Activated naive CD8-positive, alpha-beta T cell treated with anti-CD3 and anti-CD28 coated beads for 36 hours (primary cell): ENCODE results near the gene DNAJC7. TPM values are rescaled to one million over a fixed set of nuclear protein-coding genes. Genes with fewer than 3 reads are reported as not detected.

ENCODE experiments used
- DNase-seq: peaks from one replicate; pipeline ENCODE4 v3.0.0; 2021
- H3K27ac Mint-ChIP-seq: one replicate; pipeline ENCODE4 v1.8.0; 2022; ENCODE audit warnings: mild to moderate bottlenecking, moderate library complexity, mixed read lengths
- H3K27me3 Mint-ChIP-seq: one replicate; pipeline ENCODE4 v1.8.0; 2022; ENCODE audit warnings: mild to moderate bottlenecking, mixed read lengths
- H3K36me3 Mint-ChIP-seq: one replicate; pipeline ENCODE4 v1.8.0; 2021; ENCODE audit warnings: mild to moderate bottlenecking, mixed read lengths
- H3K4me1 Mint-ChIP-seq: one replicate; pipeline ENCODE4 v1.8.0; 2021; ENCODE audit warnings: mixed read lengths
- H3K4me3 Mint-ChIP-seq: one replicate; pipeline ENCODE4 v1.8.0; 2022; ENCODE audit warnings: mild to moderate bottlenecking, moderate library complexity, mixed read lengths
- H3K9me3 Mint-ChIP-seq: one replicate; pipeline ENCODE4 v1.8.0; 2022; ENCODE audit warnings: mixed read lengths
- total RNA-seq, 2 experiments: library from RNA; stranded (reverse); gene quantifications; one replicate each; pipeline ENCODE4 v1.2.3, GENCODE V29; 2021

Gene DNAJC7
- total RNA-seq, 2 experiments from 2014 or later, result 103 to 106 TPM

GRCh38 chr17:41982026-41982760 is 35.0 kb downstream of the DNAJC7 start:
- no peak for DNase-seq
- Mint-ChIP-seq H3K27me3 (no peaks in the 10 kb centered on the region), H3K27ac (peak overlapping the region; percentile 20), H3K4me3 (no peak overlapping the region), H3K36me3 (peaks cover 38% of the 10 kb centered on the region), H3K9me3 (no peaks in the 10 kb centered on the region), H3K4me1 (peaks cover 2% of the 10 kb centered on the region)

- Mint-ChIP-seq H3K4me1 (peaks cover 4% of the 10 kb centered on the region), H3K27ac (no peak overlapping the region), H3K9me3 (no peaks in the 10 kb centered on the region), H3K36me3 (peaks cover 23% of the 10 kb centered on the region), H3K27me3 (no peaks in the 10 kb centered on the region), H3K4me3 (no peak overlapping the region)
- DNase-seq, result no peak
These were observed 39.2 kb downstream of the DNAJC7 start for GRCh38 chr17:41977991-41978390.

- DNase-seq, result no peak
- Mint-ChIP-seq H3K36me3 (peaks cover 16% of the 10 kb centered on the region), H3K4me1 (peaks cover 7% of the 10 kb centered on the region), H3K4me3 (no peak overlapping the region), H3K27me3 (no peaks in the 10 kb centered on the region), H3K27ac (peak overlapping the region; percentile 59), H3K9me3 (no peaks in the 10 kb centered on the region)
These were observed 41.0 kb downstream of the DNAJC7 start for GRCh38 chr17:41976142-41976768.

DNA sequence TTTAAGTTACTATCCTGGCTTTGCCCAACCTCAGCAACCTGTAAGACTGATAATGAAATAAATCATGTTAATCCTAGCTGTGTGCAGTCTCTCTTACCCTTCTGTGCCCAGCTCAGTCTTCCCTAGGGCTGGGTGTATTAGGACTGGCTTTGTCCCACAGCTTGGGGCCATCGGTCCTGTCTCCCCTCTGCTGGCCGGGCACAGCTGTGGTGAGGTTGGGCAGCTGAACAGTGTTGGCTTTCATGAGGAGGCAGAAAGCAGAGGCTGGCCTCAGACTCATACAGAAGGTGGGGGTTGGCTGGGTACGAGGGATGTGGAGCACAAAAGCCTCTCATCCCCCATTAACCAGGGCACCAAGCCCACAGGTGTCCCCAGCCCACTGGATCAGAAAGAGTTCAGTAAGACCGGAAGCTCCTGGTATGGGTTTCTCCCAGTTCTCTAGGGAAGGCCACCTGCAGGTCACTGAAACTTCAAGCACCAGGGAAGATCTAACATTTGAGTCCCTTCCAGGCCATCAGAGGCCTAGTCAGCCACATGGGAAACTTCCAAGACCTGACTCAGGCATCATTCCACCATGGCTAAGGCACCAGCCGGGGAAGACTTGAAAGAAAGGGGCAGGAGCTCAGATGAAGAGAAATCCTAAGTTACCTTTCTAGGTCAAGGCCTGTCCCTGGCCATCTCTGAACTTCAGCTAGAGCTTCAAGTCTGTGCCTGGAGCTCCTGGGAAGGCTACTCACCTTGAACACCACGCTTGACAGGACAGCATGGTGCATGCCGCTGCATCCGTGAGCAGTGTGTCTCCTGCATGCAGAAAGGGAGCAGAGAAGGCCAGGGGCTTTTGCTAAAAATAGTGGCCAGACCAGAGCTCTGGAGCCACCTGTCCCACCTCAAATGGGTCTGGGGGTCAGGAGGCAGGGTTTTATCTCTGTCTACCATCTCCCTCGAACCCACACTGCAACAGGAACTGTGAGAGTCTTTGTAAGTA is 41.8 kb downstream of the DNAJC7 start:
- no peaks in the 10 kb centered on the region for H3K9me3 Mint-ChIP-seq
- DNase-seq, result no peak
- no peak overlapping the region for H3K27ac Mint-ChIP-seq
- H3K36me3 Mint-ChIP-seq, result peaks cover 16% of the 10 kb centered on the region
- no peaks in the 10 kb centered on the region for H3K27me3 Mint-ChIP-seq
- peaks cover 11% of the 10 kb centered on the region for H3K4me1 Mint-ChIP-seq
- H3K4me3 Mint-ChIP-seq, result no peak overlapping the region

- DNase-seq, result no peak
- no peaks in the 10 kb centered on the region for H3K27me3 Mint-ChIP-seq
- H3K36me3 Mint-ChIP-seq, result peaks cover 16% of the 10 kb centered on the region
- no peaks in the 10 kb centered on the region for H3K9me3 Mint-ChIP-seq
- H3K4me1 Mint-ChIP-seq, result peaks cover 13% of the 10 kb centered on the region
- no peak overlapping the region for H3K27ac Mint-ChIP-seq
- no peak overlapping the region for H3K4me3 Mint-ChIP-seq
These were observed 42.6 kb downstream of the DNAJC7 start for GRCh38 chr17:41974658-41975057.

GRCh38 chr17:41974031-41974430 is 43.2 kb downstream of the DNAJC7 start:
- H3K36me3 Mint-ChIP-seq, result peaks cover 18% of the 10 kb centered on the region
- peaks cover 18% of the 10 kb centered on the region for H3K4me1 Mint-ChIP-seq

GRCh38 chr17:41973408-41973811 is 43.8 kb downstream of the DNAJC7 start:
- Mint-ChIP-seq H3K27ac (peak overlapping the region; percentile 67), H3K4me1 (peaks cover 20% of the 10 kb centered on the region), H3K27me3 (no peaks in the 10 kb centered on the region), H3K36me3 (peaks cover 18% of the 10 kb centered on the region), H3K4me3 (no peak overlapping the region), H3K9me3 (no peaks in the 10 kb centered on the region)
- DNase-seq, result no peak

More at GRCh38 chr17:41974031-41974430, 43.2 kb downstream of the DNAJC7 start:
- Mint-ChIP-seq H3K27me3 (no peaks in the 10 kb centered on the region), H3K27ac (no peak overlapping the region), H3K4me3 (no peak overlapping the region), H3K9me3 (no peaks in the 10 kb centered on the region)
- DNase-seq, result no peak

DNA sequence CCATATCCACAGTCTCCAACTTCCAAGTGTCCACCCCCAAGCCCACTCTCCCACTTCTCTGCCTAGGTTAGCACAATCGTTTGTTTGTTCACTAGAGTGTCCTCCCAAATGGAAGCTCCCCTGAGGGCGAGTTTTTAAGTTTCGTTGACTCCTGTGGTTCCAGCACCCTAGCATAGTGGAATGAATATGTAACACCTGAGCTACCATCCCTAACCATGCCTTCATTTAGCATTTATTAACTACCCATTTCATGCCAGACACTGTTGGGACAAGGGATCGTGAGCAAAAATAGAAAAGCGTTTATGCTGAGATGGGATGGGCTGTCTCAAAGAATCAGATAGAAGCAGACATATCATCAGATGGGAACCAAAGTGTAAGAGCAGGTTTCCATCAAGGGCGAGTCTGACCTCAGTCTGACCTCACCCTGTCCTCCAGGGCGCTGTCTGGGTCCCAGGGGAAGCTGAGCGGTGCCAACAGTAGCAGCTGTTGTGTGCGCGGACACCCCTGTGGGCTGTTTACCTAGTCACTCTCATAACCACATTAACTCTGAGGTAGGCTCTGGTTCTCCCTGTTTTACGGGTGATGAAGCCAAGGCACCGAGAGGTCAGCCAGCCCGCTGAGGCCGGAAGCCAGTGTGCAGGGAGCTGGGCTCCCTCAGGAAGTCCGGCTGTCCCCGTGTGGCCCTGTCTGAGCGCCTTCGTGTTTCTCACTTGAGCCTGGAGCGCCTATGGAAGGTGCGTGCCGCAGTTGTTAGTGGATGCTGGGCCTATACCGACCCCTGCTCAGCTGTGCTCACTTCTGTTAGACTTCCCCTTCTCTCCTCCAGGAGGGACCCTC is 44.5 kb downstream of the DNAJC7 start:
- Mint-ChIP-seq H3K4me3 (no peak overlapping the region), H3K27me3 (no peaks in the 10 kb centered on the region), H3K9me3 (no peaks in the 10 kb centered on the region), H3K36me3 (peaks cover 24% of the 10 kb centered on the region), H3K27ac (peak overlapping the region; percentile 67), H3K4me1 (peaks cover 25% of the 10 kb centered on the region)
- DNase-seq, result no peak

DNA sequence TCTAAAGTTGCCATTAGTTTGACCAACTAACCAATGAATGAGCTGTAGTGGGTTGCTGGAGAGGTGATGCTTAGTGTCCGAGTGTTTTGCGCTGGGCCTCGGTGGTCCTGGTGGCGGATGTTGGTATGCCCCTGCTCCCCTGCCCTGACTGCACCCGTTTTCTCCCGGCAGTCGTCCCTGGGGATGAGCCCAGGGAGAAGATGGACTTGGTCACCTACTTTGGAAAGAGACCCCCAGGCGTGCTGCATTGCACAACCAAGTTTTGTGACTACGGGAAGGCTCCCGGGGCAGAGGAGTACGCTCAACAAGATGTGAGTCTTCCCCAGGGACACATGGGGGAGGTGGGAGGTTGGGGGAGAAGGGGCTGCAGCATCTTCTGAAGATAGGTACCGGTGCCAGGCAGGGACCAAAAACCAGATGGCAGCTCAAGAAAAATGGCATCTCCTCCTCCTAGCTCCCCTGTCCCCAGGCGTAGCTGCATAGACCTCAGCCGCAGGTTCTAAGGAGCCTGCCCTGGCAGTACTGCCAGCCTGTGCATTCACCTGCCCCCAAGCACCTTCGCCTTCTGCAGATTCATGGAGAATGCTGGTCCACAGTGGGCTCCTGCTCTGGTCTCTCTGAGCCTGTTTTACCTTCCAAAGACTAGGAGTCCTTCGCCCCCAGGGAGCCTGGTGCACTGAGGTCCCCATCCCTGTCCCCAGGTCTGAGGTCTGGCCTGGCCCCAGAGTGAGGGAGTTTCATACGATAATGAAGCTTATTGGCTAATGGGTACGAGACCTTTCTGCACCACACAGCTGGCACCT is 45.3 kb downstream of the DNAJC7 start:
- no peak overlapping the region for H3K27ac Mint-ChIP-seq
- no peak for DNase-seq

GRCh38 chr17:41970901-41971331 is 46.3 kb downstream of the DNAJC7 start:
- H3K27me3 Mint-ChIP-seq, result no peaks in the 10 kb centered on the region
- H3K36me3 Mint-ChIP-seq, result peaks cover 19% of the 10 kb centered on the region
- peak overlapping the region; percentile 18 for H3K4me3 Mint-ChIP-seq
- DNase-seq, result no peak
- no peaks in the 10 kb centered on the region for H3K9me3 Mint-ChIP-seq
- H3K27ac Mint-ChIP-seq, result no peak overlapping the region
- peaks cover 28% of the 10 kb centered on the region for H3K4me1 Mint-ChIP-seq

More for the DNA sequence above, 45.3 kb downstream of the DNAJC7 start:
- H3K27me3 Mint-ChIP-seq, result no peaks in the 10 kb centered on the region
- peaks cover 21% of the 10 kb centered on the region for H3K36me3 Mint-ChIP-seq
- H3K4me3 Mint-ChIP-seq, result no peak overlapping the region
- peaks cover 28% of the 10 kb centered on the region for H3K4me1 Mint-ChIP-seq
- H3K9me3 Mint-ChIP-seq, result no peaks in the 10 kb centered on the region

DNA sequence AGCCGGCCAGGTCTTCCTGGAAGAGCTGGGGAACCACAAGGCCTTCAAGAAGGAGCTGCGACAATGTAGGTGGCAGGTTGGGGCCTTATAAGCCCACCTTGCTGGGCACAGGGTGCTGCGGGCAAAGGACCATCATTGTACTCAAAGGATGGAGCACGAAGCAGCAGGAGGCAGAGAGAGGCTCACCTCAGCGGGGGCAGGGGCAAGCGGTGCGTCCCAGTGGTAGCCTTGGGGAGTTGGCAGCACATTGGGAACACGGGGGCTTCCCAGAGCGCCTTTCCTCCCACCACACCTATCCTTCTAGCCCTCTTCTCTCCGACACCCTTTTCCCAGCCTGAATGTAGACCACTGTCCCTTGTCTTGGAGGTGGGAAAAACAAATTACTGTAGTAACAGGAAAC is 48.6 kb downstream of the DNAJC7 start:
- Mint-ChIP-seq H3K27me3 (no peaks in the 10 kb centered on the region), H3K9me3 (no peaks in the 10 kb centered on the region), H3K4me1 (peaks cover 36% of the 10 kb centered on the region), H3K36me3 (peaks cover 19% of the 10 kb centered on the region), H3K4me3 (no peak overlapping the region), H3K27ac (peak overlapping the region; percentile 84)
- DNase-seq, result no peak

- Mint-ChIP-seq H3K4me1 (peaks cover 36% of the 10 kb centered on the region), H3K4me3 (peak overlapping the region; percentile 82), H3K27me3 (no peaks in the 10 kb centered on the region), H3K27ac (peak overlapping the region; percentile 84), H3K9me3 (no peaks in the 10 kb centered on the region), H3K36me3 (peaks cover 17% of the 10 kb centered on the region)
- no peak for DNase-seq
These were observed 49.2 kb downstream of the DNAJC7 start for GRCh38 chr17:41967921-41968578.
